Cardiac fibroblast (primary cell): Measurements from ENCODE around the gene CACFD1.

ENCODE experiments used
- DNase-seq, 2 donors: peaks; one replicate each; pipeline versions ENCODE4 v3.0.0 to v3.0.0-alpha.2; 2010; ENCODE audit warnings: low read depth in 2 of 2
- H3K4me3 ChIP-seq, 2 donors: replicated peaks in 1 of 2; 1 replicate in 1 of 2; 2 replicates in 1 of 2; pipeline ENCODE4 v1.5.1; 2011; ENCODE audit warnings: low read depth in 2 of 2, low read length in 2 of 2, mild to moderate bottlenecking in 2 of 2, moderate library complexity in 1 of 2
- TF ChIP-seq, protein P1 (sequence below): IDR thresholded peaks from one replicate; pipeline ENCODE4 v1.5.1; 2011; ENCODE audit warnings: low read depth, mild to moderate bottlenecking, low read length, inconsistent platforms

Gene CACFD1

GRCh38 chr9:133516256-133516960 is 56.6 kb downstream of the CACFD1 start:
- DNase-seq = no peak

DNA sequence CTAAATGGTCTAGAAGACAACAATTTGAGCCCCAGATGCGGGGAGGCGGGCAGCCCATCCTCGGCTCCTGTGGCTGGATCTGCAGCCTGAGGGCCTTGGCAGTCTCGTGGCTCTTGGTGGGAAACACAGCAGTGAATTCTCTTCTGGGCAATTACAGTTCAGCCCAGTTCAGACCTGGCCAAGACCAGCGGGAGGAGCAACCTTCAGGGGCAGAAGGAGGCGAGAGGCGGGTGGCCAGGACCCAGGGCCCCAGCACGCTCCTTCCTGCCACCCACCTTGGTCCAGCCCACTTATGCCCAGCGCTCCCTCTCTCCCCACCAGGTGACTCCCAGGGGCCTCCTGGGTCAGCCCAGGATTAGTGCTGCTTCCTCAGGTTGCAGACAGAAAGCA is 57.2 kb downstream of the CACFD1 start:
- H3K4me3 ChIP-seq = no peak overlapping the region
- TF ChIP-seq, protein P1, sequence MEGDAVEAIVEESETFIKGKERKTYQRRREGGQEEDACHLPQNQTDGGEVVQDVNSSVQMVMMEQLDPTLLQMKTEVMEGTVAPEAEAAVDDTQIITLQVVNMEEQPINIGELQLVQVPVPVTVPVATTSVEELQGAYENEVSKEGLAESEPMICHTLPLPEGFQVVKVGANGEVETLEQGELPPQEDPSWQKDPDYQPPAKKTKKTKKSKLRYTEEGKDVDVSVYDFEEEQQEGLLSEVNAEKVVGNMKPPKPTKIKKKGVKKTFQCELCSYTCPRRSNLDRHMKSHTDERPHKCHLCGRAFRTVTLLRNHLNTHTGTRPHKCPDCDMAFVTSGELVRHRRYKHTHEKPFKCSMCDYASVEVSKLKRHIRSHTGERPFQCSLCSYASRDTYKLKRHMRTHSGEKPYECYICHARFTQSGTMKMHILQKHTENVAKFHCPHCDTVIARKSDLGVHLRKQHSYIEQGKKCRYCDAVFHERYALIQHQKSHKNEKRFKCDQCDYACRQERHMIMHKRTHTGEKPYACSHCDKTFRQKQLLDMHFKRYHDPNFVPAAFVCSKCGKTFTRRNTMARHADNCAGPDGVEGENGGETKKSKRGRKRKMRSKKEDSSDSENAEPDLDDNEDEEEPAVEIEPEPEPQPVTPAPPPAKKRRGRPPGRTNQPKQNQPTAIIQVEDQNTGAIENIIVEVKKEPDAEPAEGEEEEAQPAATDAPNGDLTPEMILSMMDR = no peak
- DNase-seq = no peak

More at GRCh38 chr9:133516256-133516960, 56.6 kb downstream of the CACFD1 start:
- H3K4me3 ChIP-seq = no peak overlapping the region
- TF ChIP-seq, protein P1 = no peak

- TF ChIP-seq, protein P1 = no peak
- H3K4me3 ChIP-seq = no peak overlapping the region
- no peak for DNase-seq
These were observed 57.9 kb downstream of the CACFD1 start for GRCh38 chr9:133517711-133518110.

DNA sequence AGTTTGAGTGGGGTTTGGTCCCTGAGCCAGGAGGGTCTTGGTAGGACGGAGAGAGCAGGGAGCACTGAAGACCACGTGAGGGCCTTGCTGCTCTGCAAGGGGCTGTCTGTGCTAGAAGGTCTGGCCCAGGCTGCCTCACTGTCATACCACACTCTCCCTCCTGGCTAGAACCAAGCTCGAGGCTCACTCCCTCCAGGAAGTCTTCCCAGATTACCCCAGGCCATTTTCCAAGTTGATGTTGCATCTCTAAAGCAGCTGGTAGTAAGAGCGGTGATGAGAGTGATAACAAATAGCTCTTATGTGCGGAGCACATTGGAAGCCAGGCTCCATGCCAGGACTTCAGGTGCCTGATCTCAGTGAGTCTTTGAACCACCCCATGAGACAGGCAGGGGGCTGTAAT is 58.4 kb downstream of the CACFD1 start:
- TF ChIP-seq, protein P1 = no peak
- DNase-seq = no peak
- no peak overlapping the region for H3K4me3 ChIP-seq

DNA sequence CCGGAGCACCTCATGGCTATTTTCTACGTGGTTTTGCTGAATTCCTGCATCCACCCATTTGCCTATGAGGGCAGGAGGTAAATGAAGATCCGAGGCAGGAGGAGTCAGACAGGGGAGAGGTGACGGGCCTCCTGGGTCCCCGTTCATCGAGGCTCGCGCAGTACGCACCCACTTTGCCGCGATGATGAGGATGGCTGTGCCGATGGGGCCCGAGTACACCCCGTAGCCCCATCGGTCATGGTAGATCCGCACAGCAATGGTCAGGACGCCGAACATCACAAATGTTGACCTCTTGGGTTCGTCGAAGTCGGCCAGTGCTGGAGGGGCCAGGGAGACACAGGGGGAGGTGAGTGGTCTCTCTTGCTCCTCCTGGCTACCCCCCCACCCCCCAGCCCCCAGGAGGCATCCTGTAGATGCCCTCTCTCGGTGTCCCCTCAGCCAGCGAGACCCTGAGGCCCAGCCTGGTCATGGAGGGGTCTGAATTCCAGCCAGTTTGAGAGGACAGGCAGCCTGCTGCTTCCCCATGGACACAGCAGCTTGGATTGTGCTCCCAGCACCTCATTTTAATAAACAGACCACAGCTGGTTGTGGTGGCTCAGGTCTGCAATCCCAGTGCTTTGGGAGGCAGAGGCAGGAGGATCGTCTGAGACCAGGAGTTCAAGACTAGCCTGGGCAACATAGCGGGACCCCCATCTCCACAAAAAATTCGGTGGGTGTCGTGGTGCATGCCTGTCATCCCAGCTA is 59.1 kb downstream of the CACFD1 start:
- TF ChIP-seq, protein P1 = no peak
- no peak for DNase-seq
- H3K4me3 ChIP-seq = no peak overlapping the region

DNA sequence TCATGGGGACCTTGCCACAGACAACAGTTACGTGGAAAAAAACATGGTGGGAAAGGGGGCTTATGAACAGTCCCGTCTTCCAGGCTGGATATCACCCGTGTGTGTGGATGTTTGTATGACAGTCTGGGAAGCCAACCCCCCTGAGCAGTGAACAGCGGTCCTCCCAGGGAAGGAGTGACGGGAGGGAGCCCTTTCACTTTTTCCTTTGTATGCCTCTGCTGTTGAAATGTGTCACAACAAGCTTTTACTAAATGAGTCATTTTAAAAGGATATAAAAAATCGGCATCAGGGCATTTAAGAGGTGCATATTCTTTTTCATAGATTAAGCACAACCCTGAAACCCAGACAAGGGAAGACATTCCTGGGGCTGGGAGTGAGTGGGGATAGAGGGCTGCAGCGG is 59.9 kb downstream of the CACFD1 start:
- H3K4me3 ChIP-seq = no peak overlapping the region
- peak in 1 of 2 donors; percentile 24 for DNase-seq
- TF ChIP-seq, protein P1 = no peak
